ENCODE results near the gene PIAS1.

- TF ChIP-seq CTCF (IDR thresholded peaks at IDR 0.05) (no peak), POLR2A (IDR thresholded peaks at IDR 0.05) (no peak)
These were observed 19.6 kb downstream of the PIAS1 start for GRCh38 chr15:68073576-68074288.
